ENCODE results near the gene RAMP1.

- TF ChIP-seq CTCF (conservative IDR thresholded peaks at IDR 0.05; ENCODE audit: low read depth, low read length), result no peak
- TF ChIP-seq MAZ (IDR thresholded peaks at IDR 0.05; ENCODE audit: borderline replicate concordance, low read depth, low read length), result no peak
- no peak for TF ChIP-seq FOS (IDR thresholded peaks at IDR 0.05; ENCODE audit: low read depth, low read length)
- TF ChIP-seq BHLHE40 (IDR thresholded peaks at IDR 0.05; ENCODE audit: low read depth, low read length), result no peak
These were observed 79.8 kb downstream of the RAMP1 start for GRCh38 chr2:237939251-237939650.
